ENCODE results near the gene LZTS3. TPM values are rescaled to one million over a fixed set of nuclear protein-coding genes. Genes with fewer than 3 reads are reported as not detected.

The LZTS3 gene
- total and polyA plus RNA-seq, 8 donors: 5.3 to 36.6 (median 17.1) TPM

GRCh38 chr20:3199976-3200755 is 26.8 kb upstream of the LZTS3 start:
- H3K4me3 ChIP-seq: no peak overlapping the region
- WGBS, 5 donors: 92 to 95% (median 95%) methylated on average over 27 of the region's 27 CpGs
- H3K9me3 ChIP-seq: no peaks in the 10 kb centered on the region
- peaks cover 24 to 76% (median 73%) of the 10 kb centered on the region in 4 donors for H3K36me3 ChIP-seq
- no peak for DNase-seq
- no peak for TF ChIP-seq POLR2A (IDR thresholded peaks at IDR 0.05)
- TF ChIP-seq POLR2AphosphoS5 (IDR thresholded peaks at IDR 0.05): no peak
- no peak for TF ChIP-seq CTCF (IDR thresholded peaks at IDR 0.05)
- TF ChIP-seq EP300 (IDR thresholded peaks at IDR 0.05): no peak
- H3K27ac ChIP-seq: no peak overlapping the region
- no peaks in the 10 kb centered on the region for H3K27me3 ChIP-seq
- peaks cover 10 to 25% (median 21%) of the 10 kb centered on the region in 4 donors for H3K4me1 ChIP-seq
- intact Hi-C loops (cut with DNase I; ENCODE audit: low total_unique reads): no loop called here

- H3K36me3 ChIP-seq: peaks cover 33 to 86% (median 82%) of the 10 kb centered on the region in 4 donors
- TF ChIP-seq EP300 (IDR thresholded peaks at IDR 0.05): no peak
- TF ChIP-seq POLR2A (IDR thresholded peaks at IDR 0.05): no peak
- TF ChIP-seq CTCF (IDR thresholded peaks at IDR 0.05): no peak
- TF ChIP-seq POLR2AphosphoS5 (IDR thresholded peaks at IDR 0.05): no peak
- no peaks in the 10 kb centered on the region for H3K9me3 ChIP-seq
- peaks cover 10 to 21% (median 19%) of the 10 kb centered on the region in 4 donors for H3K4me1 ChIP-seq
- no peak overlapping the region for H3K4me3 ChIP-seq
- no peak overlapping the region for H3K27ac ChIP-seq
- intact Hi-C loops (cut with DNase I; ENCODE audit: low total_unique reads): no loop called here
- no peak for DNase-seq
- WGBS, 5 donors: 48 to 65% (median 50%) methylated on average over 2 of the region's 2 CpGs
- no peaks in the 10 kb centered on the region for H3K27me3 ChIP-seq
Observed at GRCh38 chr20:3199206-3199605, 25.9 kb upstream of the LZTS3 start.

- 85 to 93% (median 90%) methylated on average over 7 of the region's 7 CpGs for WGBS, 5 donors
- no peaks in the 10 kb centered on the region for H3K27me3 ChIP-seq
- intact Hi-C loops (cut with DNase I; ENCODE audit: low total_unique reads): no loop called here
- H3K9me3 ChIP-seq: no peaks in the 10 kb centered on the region
- peaks cover 61 to 100% (median 99%) of the 10 kb centered on the region in 4 donors for H3K36me3 ChIP-seq
- no peaks in the 10 kb centered on the region for H3K4me1 ChIP-seq
- TF ChIP-seq CTCF (IDR thresholded peaks at IDR 0.05): no peak
- TF ChIP-seq POLR2AphosphoS5 (IDR thresholded peaks at IDR 0.05): no peak
- no peak for TF ChIP-seq EP300 (IDR thresholded peaks at IDR 0.05)
- no peak for TF ChIP-seq POLR2A (IDR thresholded peaks at IDR 0.05)
- H3K4me3 ChIP-seq: no peak overlapping the region
- H3K27ac ChIP-seq: no peak overlapping the region
- DNase-seq: no peak
Observed at GRCh38 chr20:3195590-3196237, 22.4 kb upstream of the LZTS3 start.

- no peak for TF ChIP-seq POLR2A (IDR thresholded peaks at IDR 0.05)
- no peak for TF ChIP-seq CTCF (IDR thresholded peaks at IDR 0.05)
- no peak for TF ChIP-seq POLR2AphosphoS5 (IDR thresholded peaks at IDR 0.05)
- TF ChIP-seq EP300 (IDR thresholded peaks at IDR 0.05): no peak
- no peaks in the 10 kb centered on the region for H3K4me1 ChIP-seq
- intact Hi-C loops (cut with DNase I; ENCODE audit: low total_unique reads): no loop called here
- H3K4me3 ChIP-seq: no peak overlapping the region
- H3K27ac ChIP-seq: no peak overlapping the region
- H3K9me3 ChIP-seq: no peaks in the 10 kb centered on the region
- no peak for DNase-seq
- H3K36me3 ChIP-seq: peaks cover 63 to 100% (median 99%) of the 10 kb centered on the region in 4 donors
- 89 to 96% (median 93%) methylated on average over 7 to 10 of the region's 10 CpGs for WGBS, 5 donors
- no peaks in the 10 kb centered on the region for H3K27me3 ChIP-seq
Observed at GRCh38 chr20:3194617-3195280, 21.4 kb upstream of the LZTS3 start.
